ENCODE results near the gene PLEKHD1. TPM values are rescaled to one million over a fixed set of nuclear protein-coding genes. Genes with fewer than 3 reads are reported as not detected.

Gene PLEKHD1
- total RNA-seq, 1 experiment from 2014 or later: 0.65 TPM

DNA sequence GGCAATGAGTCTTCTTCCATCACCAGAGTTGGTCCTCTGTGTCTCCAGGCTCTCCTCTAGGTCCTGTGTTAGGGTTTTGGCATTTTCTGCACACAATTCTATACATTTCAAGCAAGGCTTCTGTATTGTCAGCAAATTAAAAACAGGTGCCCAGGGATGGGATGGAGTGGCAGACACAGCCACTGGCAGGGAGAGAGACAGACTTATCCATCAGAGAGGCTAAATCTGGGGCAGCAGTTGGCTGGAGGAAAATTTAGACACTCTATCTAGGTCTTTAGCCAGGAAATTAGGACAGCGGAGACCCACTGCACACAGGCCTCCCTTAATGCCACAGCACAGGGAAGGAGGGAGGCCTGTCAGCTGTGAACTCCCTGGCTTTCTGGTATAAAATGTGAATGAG, 20.2 kb downstream of the PLEKHD1 start:
- Histone ChIP-seq H3K9me3 (ENCODE audit: insufficient read depth, low read depth) (no peaks in the 10 kb centered on the region), H2AFZ (no peak overlapping the region), H3K4me2 (no peak overlapping the region), H3K4me1 (replicated peaks; ENCODE audit: insufficient read depth) (peaks cover 13% of the 10 kb centered on the region), H3K9me2 (ENCODE audit: insufficient read depth) (no peaks in the 10 kb centered on the region), H3K79me2 (ENCODE audit: low read depth) (no peaks in the 10 kb centered on the region), H3F3A (ENCODE audit: insufficient read depth, low read depth) (peaks cover 10% of the 10 kb centered on the region; the same call in 1 of the 2 replicates), H3K4me3 (no peak overlapping the region), H3K36me3 (ENCODE audit: low read depth) (no peaks in the 10 kb centered on the region), H3K27ac (no peak overlapping the region), H3K27me3 (ENCODE audit: insufficient read depth, low read depth) (no peaks in the 10 kb centered on the region), H4K20me1 (ENCODE audit: insufficient read depth) (no peaks in the 10 kb centered on the region)
- TF ChIP-seq CTCF (conservative IDR thresholded peaks at IDR 0.05) (no peak), EZH2 (IDR thresholded peaks at IDR 0.05; ENCODE audit: low read depth) (no peak)
- POLR2A ChIA-PET (ENCODE audit: unreplicated experiment): no interaction called here
- intact Hi-C loops (cut with micrococcal nuclease; ENCODE audit: unreplicated experiment): no loop called here
- BruUV-seq (replicated peaks): no TSS peak
- CTCF ChIA-PET: interaction anchor here (0.7 to 1.3 kb wide), 2 partner anchors 24 to 31 kb away, joined by 3 read pairs; no protein-coding TSS in a partner anchor
- DNase-seq: no peak

GRCh38 chr14:69505338-69506240, 21.1 kb downstream of the PLEKHD1 start:
- no peaks in the 10 kb centered on the region for H3K9me3 ChIP-seq (ENCODE audit: insufficient read depth, low read depth)
- H3K4me3 ChIP-seq: no peak overlapping the region
- H3K27me3 ChIP-seq (ENCODE audit: insufficient read depth, low read depth): no peaks in the 10 kb centered on the region
- peaks cover 13% of the 10 kb centered on the region for H3K4me1 ChIP-seq (replicated peaks; ENCODE audit: insufficient read depth)
- no peak overlapping the region for H3K27ac ChIP-seq
- H3F3A ChIP-seq (ENCODE audit: insufficient read depth, low read depth): peaks cover 10% of the 10 kb centered on the region; the same call in 1 of the 2 replicates
- H3K79me2 ChIP-seq (ENCODE audit: low read depth): no peaks in the 10 kb centered on the region
- no peak for TF ChIP-seq EZH2 (IDR thresholded peaks at IDR 0.05; ENCODE audit: low read depth)
- no peak for TF ChIP-seq CTCF (conservative IDR thresholded peaks at IDR 0.05)
- BruUV-seq (replicated peaks): no TSS peak
- intact Hi-C loops (cut with micrococcal nuclease; ENCODE audit: unreplicated experiment): no loop called here
- no peak overlapping the region for H3K4me2 ChIP-seq
- H3K36me3 ChIP-seq (ENCODE audit: low read depth): no peaks in the 10 kb centered on the region
- H4K20me1 ChIP-seq (ENCODE audit: insufficient read depth): no peaks in the 10 kb centered on the region
- ChIA-PET CTCF (interaction anchor here (0.5 to 1.3 kb wide), 5 partner anchors 30 to 644 kb away, joined by 3 read pairs; no protein-coding TSS in a partner anchor), POLR2A (ENCODE audit: unreplicated experiment) (interaction anchor here (1.0 kb wide), 1 partner anchor 32 kb away, joined by 5 read pairs; no protein-coding TSS in a partner anchor)
- peak; percentile 25 to 89 for DNase-seq
- no peak overlapping the region for H2AFZ ChIP-seq
- H3K9me2 ChIP-seq (ENCODE audit: insufficient read depth): no peaks in the 10 kb centered on the region

DNA sequence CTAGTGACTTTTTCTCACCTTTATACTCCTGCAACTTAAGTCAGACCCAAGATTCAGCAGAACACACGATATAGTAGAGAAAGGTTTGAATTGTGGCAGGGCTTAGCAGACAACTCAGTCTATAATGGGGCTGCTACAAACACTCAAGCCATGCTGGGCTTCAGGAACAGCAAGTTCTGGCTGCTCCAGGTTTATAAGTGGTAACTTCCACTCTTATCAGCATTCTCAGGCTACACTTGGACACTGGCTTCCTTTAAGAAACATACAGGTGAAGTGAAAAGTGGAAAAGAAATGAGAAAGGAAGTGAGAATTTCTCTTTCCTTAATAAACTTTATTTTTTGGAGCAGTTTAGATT, 21.7 kb downstream of the PLEKHD1 start:
- Histone ChIP-seq H3K27me3 (ENCODE audit: insufficient read depth, low read depth) (no peaks in the 10 kb centered on the region), H3K36me3 (ENCODE audit: low read depth) (no peaks in the 10 kb centered on the region), H3K4me2 (no peak overlapping the region), H4K20me1 (ENCODE audit: insufficient read depth) (no peaks in the 10 kb centered on the region), H3K4me1 (replicated peaks; ENCODE audit: insufficient read depth) (peaks cover 13% of the 10 kb centered on the region), H3K9me3 (ENCODE audit: insufficient read depth, low read depth) (no peaks in the 10 kb centered on the region), H3K9me2 (ENCODE audit: insufficient read depth) (no peaks in the 10 kb centered on the region), H2AFZ (no peak overlapping the region), H3K79me2 (ENCODE audit: low read depth) (no peaks in the 10 kb centered on the region), H3K27ac (no peak overlapping the region), H3F3A (ENCODE audit: insufficient read depth, low read depth) (peaks cover 10% of the 10 kb centered on the region; the same call in 1 of the 2 replicates), H3K4me3 (no peak overlapping the region)
- CTCF ChIA-PET: interaction anchor here (0.5 to 0.6 kb wide), 4 partner anchors 112 to 645 kb away, joined by 3 read pairs; no protein-coding TSS in a partner anchor
- intact Hi-C loops (cut with micrococcal nuclease; ENCODE audit: unreplicated experiment): no loop called here
- no TSS peak for BruUV-seq (replicated peaks)
- POLR2A ChIA-PET (ENCODE audit: unreplicated experiment): interaction anchor here (1.0 kb wide), 1 partner anchor 33 kb away, joined by 5 read pairs; no protein-coding TSS in a partner anchor
- TF ChIP-seq CTCF (conservative IDR thresholded peaks at IDR 0.05): no peak
- no peak for DNase-seq

All from PC-9 (cell line).